WTC11 (cell line): Measurements from ENCODE around the gene CIZ1. TPM values are rescaled to one million over a fixed set of nuclear protein-coding genes. Genes with fewer than 3 reads are reported as not detected.
"Not testable (repeated sequence)": the region's sequence is repeated elsewhere in the genome, so short reads cannot be mapped to it uniquely, and the experiment has no call there.

Experiments used
- ATAC-seq: fragments of 200-7000 bp; cut with Tn5 transposase; 2 replicates; pipeline ENCODE4 v1.10.0; 2021; ENCODE audit warnings: mild to moderate bottlenecking, moderate library complexity
- CTCF ChIA-PET: fragments of 300-600 bp; sonication (Branson Sonifier 250); formaldehyde crosslinking; loops from one replicate; lab custom pipeline; 2021; ENCODE audit warnings: antibody characterized with exemption; lab: Charles Lee
- POLR2A ChIA-PET: fragments of 350-600 bp; sonication (Branson Sonifier 250); formaldehyde crosslinking; loops from one replicate; lab custom pipeline; 2021; ENCODE audit warnings: antibody characterized with exemption; lab: Charles Lee
- DNase-seq: peaks from one replicate; pipeline ENCODE4 v3.0.0; 2021; ENCODE audit warnings: low spot score
- H3K27ac Mint-ChIP-seq: 2 replicates; pipeline ENCODE4 v1.8.0; 2021; ENCODE audit warnings: mixed read lengths
- H3K27me3 Mint-ChIP-seq: 2 replicates; pipeline ENCODE4 v1.8.0; 2021; ENCODE audit warnings: low read depth, mild to moderate bottlenecking, moderate library complexity, mixed read lengths
- H3K36me3 Mint-ChIP-seq: 2 replicates; pipeline ENCODE4 v1.8.0; 2021; ENCODE audit warnings: mixed read lengths
- H3K4me1 Mint-ChIP-seq: 2 replicates; pipeline ENCODE4 v1.8.0; 2022; ENCODE audit warnings: mixed read lengths
- H3K4me3 Mint-ChIP-seq: 2 replicates; pipeline ENCODE4 v1.8.0; 2021; ENCODE audit warnings: mild to moderate bottlenecking, moderate library complexity, mixed read lengths
- H3K9me3 Mint-ChIP-seq: 2 replicates; pipeline ENCODE4 v1.8.0; 2021; ENCODE audit warnings: mixed read lengths
- ATF1 ChIP-seq: sonication (generic); formaldehyde crosslinking; IDR thresholded peaks from 2 replicates; pipeline ENCODE4 v1.8.1; 2023; ENCODE audit warnings: mild to moderate bottlenecking, moderate library complexity, missing genetic modification reagents
- CBFB ChIP-seq: sonication (generic); formaldehyde crosslinking; IDR thresholded peaks from 2 replicates; pipeline ENCODE4 v1.8.1; 2022; ENCODE audit warnings: mild to moderate bottlenecking, low read depth, missing genetic modification reagents
- NFATC4 ChIP-seq: fragments of 250-450 bp; sonication (Bioruptor Pico); IDR thresholded peaks from 2 replicates; pipeline ENCODE4 v1.9.0; 2021; ENCODE audit warnings: mild to moderate bottlenecking
- PRRX2 ChIP-seq: fragments of 250-450 bp; sonication (Bioruptor Pico); IDR thresholded peaks from 2 replicates; pipeline ENCODE4 v1.8.0; 2021; ENCODE audit warnings: mild to moderate bottlenecking
- ZNF232 ChIP-seq: sonication (generic); formaldehyde crosslinking; IDR thresholded peaks from 2 replicates; pipeline ENCODE4 v1.8.0; 2022; ENCODE audit warnings: mild to moderate bottlenecking, missing genetic modification reagents
- ZNF416 ChIP-seq: fragments of 250-450 bp; sonication (Bioruptor Pico); IDR thresholded peaks from 2 replicates; pipeline ENCODE4 v1.9.0; 2021; ENCODE audit warnings: mild to moderate bottlenecking, inconsistent platforms
- total RNA-seq: library from RNA; stranded (reverse); gene quantifications from 3 replicates; pipeline ENCODE4 v1.2.3, GENCODE V29; 2021
- TF ChIP-seq, protein P1 (sequence below): sonication (generic); formaldehyde crosslinking; IDR thresholded peaks from 2 replicates; pipeline ENCODE4 v1.8.1; 2023; ENCODE audit warnings: mild to moderate bottlenecking, missing genetic modification reagents
- TF ChIP-seq, protein P2 (sequence below): fragments of 250-450 bp; sonication (Bioruptor Pico); IDR thresholded peaks from 2 replicates; pipeline ENCODE4 v1.9.0; 2021; ENCODE audit warnings: mild to moderate bottlenecking
- TF ChIP-seq, protein P3 (sequence below): fragments of 200-600 bp; IDR thresholded peaks from 2 replicates; pipeline ENCODE4 v1.8.0; 2022; ENCODE audit warnings: antibody characterized with exemption
- TF ChIP-seq, protein P4 (sequence below): sonication (generic); formaldehyde crosslinking; IDR thresholded peaks from 2 replicates; pipeline ENCODE4 v1.8.1; 2023; ENCODE audit warnings: mild to moderate bottlenecking, missing genetic modification reagents, borderline replicate concordance
- TF ChIP-seq, protein P5 (sequence below): fragments of 250-450 bp; sonication (Bioruptor Pico); IDR thresholded peaks from 2 replicates; pipeline ENCODE4 v2.1.2; 2022; ENCODE audit warnings: mild to moderate bottlenecking, moderate library complexity
- TF ChIP-seq, protein P6 (sequence below): sonication (generic); formaldehyde crosslinking; IDR thresholded peaks from 2 replicates; pipeline ENCODE4 v1.8.1; 2023; ENCODE audit warnings: mild to moderate bottlenecking, missing genetic modification reagents, moderate library complexity
- TF ChIP-seq, protein P7 (sequence below): sonication (generic); formaldehyde crosslinking; IDR thresholded peaks from 2 replicates; pipeline ENCODE4 v1.8.0; 2023; ENCODE audit warnings: missing genetic modification reagents

Gene CIZ1
- total RNA-seq, 1 experiment from 2014 or later, result 90.2 TPM

DNA sequence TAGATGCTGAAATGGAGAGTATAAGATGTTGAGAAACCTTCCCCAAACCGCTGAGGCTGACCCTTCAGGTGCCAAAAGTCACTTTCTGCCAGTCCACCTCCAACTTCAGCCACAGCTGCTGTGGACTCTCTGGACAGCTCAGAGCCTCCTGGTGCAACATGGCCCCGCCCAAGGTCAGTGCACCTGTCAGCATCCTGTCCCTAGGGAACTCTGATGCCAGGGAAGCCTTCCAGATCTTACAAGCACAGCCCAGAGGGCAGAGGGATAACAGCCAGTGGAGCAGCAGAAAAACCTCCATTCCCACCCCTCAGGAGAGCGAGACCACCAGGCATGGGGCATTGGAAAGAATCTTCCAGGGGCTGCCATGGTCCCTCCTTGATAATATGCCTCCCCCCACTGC is 53.4 kb downstream of the CIZ1 start (continued):
- TF ChIP-seq, protein P1, sequence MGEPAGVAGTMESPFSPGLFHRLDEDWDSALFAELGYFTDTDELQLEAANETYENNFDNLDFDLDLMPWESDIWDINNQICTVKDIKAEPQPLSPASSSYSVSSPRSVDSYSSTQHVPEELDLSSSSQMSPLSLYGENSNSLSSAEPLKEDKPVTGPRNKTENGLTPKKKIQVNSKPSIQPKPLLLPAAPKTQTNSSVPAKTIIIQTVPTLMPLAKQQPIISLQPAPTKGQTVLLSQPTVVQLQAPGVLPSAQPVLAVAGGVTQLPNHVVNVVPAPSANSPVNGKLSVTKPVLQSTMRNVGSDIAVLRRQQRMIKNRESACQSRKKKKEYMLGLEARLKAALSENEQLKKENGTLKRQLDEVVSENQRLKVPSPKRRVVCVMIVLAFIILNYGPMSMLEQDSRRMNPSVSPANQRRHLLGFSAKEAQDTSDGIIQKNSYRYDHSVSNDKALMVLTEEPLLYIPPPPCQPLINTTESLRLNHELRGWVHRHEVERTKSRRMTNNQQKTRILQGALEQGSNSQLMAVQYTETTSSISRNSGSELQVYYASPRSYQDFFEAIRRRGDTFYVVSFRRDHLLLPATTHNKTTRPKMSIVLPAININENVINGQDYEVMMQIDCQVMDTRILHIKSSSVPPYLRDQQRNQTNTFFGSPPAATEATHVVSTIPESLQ (CRISPR knock-in tag), result no peak
- TF ChIP-seq, protein P2, sequence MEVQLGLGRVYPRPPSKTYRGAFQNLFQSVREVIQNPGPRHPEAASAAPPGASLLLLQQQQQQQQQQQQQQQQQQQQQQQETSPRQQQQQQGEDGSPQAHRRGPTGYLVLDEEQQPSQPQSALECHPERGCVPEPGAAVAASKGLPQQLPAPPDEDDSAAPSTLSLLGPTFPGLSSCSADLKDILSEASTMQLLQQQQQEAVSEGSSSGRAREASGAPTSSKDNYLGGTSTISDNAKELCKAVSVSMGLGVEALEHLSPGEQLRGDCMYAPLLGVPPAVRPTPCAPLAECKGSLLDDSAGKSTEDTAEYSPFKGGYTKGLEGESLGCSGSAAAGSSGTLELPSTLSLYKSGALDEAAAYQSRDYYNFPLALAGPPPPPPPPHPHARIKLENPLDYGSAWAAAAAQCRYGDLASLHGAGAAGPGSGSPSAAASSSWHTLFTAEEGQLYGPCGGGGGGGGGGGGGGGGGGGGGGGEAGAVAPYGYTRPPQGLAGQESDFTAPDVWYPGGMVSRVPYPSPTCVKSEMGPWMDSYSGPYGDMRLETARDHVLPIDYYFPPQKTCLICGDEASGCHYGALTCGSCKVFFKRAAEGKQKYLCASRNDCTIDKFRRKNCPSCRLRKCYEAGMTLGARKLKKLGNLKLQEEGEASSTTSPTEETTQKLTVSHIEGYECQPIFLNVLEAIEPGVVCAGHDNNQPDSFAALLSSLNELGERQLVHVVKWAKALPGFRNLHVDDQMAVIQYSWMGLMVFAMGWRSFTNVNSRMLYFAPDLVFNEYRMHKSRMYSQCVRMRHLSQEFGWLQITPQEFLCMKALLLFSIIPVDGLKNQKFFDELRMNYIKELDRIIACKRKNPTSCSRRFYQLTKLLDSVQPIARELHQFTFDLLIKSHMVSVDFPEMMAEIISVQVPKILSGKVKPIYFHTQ (CRISPR knock-in tag), result no peak
- no peak for TF ChIP-seq ZNF416
- TF ChIP-seq, protein P3, sequence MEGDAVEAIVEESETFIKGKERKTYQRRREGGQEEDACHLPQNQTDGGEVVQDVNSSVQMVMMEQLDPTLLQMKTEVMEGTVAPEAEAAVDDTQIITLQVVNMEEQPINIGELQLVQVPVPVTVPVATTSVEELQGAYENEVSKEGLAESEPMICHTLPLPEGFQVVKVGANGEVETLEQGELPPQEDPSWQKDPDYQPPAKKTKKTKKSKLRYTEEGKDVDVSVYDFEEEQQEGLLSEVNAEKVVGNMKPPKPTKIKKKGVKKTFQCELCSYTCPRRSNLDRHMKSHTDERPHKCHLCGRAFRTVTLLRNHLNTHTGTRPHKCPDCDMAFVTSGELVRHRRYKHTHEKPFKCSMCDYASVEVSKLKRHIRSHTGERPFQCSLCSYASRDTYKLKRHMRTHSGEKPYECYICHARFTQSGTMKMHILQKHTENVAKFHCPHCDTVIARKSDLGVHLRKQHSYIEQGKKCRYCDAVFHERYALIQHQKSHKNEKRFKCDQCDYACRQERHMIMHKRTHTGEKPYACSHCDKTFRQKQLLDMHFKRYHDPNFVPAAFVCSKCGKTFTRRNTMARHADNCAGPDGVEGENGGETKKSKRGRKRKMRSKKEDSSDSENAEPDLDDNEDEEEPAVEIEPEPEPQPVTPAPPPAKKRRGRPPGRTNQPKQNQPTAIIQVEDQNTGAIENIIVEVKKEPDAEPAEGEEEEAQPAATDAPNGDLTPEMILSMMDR, result no peak
- TF ChIP-seq ZNF232 (CRISPR knock-in tag), result no peak
- TF ChIP-seq, protein P4, sequence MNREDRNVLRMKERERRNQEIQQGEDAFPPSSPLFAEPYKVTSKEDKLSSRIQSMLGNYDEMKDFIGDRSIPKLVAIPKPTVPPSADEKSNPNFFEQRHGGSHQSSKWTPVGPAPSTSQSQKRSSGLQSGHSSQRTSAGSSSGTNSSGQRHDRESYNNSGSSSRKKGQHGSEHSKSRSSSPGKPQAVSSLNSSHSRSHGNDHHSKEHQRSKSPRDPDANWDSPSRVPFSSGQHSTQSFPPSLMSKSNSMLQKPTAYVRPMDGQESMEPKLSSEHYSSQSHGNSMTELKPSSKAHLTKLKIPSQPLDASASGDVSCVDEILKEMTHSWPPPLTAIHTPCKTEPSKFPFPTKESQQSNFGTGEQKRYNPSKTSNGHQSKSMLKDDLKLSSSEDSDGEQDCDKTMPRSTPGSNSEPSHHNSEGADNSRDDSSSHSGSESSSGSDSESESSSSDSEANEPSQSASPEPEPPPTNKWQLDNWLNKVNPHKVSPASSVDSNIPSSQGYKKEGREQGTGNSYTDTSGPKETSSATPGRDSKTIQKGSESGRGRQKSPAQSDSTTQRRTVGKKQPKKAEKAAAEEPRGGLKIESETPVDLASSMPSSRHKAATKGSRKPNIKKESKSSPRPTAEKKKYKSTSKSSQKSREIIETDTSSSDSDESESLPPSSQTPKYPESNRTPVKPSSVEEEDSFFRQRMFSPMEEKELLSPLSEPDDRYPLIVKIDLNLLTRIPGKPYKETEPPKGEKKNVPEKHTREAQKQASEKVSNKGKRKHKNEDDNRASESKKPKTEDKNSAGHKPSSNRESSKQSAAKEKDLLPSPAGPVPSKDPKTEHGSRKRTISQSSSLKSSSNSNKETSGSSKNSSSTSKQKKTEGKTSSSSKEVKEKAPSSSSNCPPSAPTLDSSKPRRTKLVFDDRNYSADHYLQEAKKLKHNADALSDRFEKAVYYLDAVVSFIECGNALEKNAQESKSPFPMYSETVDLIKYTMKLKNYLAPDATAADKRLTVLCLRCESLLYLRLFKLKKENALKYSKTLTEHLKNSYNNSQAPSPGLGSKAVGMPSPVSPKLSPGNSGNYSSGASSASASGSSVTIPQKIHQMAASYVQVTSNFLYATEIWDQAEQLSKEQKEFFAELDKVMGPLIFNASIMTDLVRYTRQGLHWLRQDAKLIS, result no peak

DNA sequence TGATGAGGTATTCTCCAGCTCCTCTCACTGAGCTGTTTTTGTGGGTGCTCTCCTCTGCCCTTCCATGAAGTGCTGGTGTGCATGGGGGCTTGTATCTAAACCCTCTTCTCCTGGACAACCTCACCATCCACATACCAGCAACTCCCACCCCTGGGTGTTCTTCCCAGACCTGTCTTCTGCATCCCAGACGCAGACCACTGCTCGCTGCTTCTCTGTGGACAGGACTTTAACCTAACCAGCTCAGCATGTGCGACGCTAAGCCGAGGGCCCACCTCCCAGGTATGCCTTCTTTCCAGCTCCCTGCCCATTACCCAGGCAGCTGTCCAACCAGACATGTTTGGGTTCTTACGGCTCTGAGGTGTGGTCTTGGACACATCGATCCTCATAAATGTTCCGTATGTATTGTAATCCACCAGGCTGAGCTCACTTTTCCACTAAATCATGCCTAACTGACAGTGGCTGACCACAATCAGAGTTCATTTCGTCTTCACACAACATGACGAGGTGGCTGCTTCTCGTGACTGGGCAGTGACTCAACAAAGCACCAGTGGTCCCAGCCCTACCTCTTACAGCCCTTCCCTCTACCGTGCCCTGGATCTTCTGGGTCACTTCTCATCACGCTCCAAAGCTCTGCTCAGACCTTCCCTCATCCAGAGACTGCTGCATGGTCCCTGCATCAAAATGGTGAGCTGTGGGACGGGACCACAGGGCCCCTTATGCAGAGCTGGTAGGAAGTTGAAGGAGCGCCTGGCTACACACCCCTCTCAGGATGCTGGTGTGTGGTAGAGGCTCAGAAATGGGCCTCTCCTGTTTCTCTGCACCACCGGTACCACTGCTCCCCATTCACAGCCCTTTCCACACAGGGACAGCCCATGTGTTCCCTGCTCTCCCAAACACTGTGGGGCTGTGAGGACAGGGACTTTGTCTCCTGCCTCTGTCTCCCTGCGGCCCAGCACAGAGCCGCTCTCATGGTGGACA is 54.3 kb downstream of the CIZ1 start:
- Mint-ChIP-seq H3K4me3 (no peak overlapping the region), H3K36me3 (no peaks in the 10 kb centered on the region), H3K4me1 (peaks cover 6% of the 10 kb centered on the region; the same call in 1 of the 2 replicates), H3K27ac (no peak overlapping the region), H3K27me3 (peaks cover 30% of the 10 kb centered on the region), H3K9me3 (peaks cover 9% of the 10 kb centered on the region; the same call in 1 of the 2 replicates)
- no peak for TF ChIP-seq PRRX2 (CRISPR knock-in tag)
- TF ChIP-seq CBFB (CRISPR knock-in tag), result no peak
- TF ChIP-seq ATF1, result no peak
- TF ChIP-seq, protein P5, sequence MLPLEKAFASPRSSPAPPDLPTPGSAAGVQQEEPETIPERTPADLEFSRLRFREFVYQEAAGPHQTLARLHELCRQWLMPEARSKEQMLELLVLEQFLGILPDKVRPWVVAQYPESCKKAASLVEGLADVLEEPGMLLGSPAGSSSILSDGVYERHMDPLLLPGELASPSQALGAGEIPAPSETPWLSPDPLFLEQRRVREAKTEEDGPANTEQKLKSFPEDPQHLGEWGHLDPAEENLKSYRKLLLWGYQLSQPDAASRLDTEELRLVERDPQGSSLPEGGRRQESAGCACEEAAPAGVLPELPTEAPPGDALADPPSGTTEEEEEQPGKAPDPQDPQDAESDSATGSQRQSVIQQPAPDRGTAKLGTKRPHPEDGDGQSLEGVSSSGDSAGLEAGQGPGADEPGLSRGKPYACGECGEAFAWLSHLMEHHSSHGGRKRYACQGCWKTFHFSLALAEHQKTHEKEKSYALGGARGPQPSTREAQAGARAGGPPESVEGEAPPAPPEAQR (CRISPR knock-in tag), result no peak
- TF ChIP-seq, protein P6, sequence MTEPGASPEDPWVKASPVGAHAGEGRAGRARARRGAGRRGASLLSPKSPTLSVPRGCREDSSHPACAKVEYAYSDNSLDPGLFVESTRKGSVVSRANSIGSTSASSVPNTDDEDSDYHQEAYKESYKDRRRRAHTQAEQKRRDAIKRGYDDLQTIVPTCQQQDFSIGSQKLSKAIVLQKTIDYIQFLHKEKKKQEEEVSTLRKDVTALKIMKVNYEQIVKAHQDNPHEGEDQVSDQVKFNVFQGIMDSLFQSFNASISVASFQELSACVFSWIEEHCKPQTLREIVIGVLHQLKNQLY, result no peak
- no peak for TF ChIP-seq NFATC4 (CRISPR knock-in tag)
- TF ChIP-seq, protein P7, sequence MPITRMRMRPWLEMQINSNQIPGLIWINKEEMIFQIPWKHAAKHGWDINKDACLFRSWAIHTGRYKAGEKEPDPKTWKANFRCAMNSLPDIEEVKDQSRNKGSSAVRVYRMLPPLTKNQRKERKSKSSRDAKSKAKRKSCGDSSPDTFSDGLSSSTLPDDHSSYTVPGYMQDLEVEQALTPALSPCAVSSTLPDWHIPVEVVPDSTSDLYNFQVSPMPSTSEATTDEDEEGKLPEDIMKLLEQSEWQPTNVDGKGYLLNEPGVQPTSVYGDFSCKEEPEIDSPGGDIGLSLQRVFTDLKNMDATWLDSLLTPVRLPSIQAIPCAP (CRISPR knock-in tag), result no peak
- DNase-seq (no peak), ATAC-seq (no peak; the same call in 1 of the 2 replicates)
- ChIA-PET POLR2A (no interaction called here), CTCF (interaction anchor here (0.7 to 2.1 kb wide), 10 partner anchors 9 to 23 kb away, joined by 3 to 11 read pairs (median 4); partner anchors contain the start of genes BBLN and LCN2)

DNA sequence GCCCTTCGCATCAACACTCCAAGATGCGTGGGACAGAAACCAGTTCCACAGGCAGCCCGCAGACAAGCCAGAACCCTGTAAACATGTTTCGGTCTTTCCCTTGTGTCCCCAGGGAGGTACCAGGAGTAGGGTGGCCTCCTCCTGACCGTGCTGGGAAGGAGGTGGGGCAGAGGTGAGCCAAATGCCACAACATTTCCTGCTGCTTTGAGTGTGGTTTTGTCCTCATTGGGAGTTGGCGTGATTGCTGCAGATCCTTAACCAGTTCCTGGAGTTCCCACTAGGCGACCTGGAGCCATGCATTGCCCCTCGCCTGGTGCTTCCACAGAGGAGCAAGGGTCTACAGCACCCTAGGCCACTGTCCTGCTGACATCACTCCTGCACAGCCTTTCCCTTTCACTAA is 55.8 kb downstream of the CIZ1 start:
- H3K4me3 Mint-ChIP-seq, POLR2A ChIA-PET, DNase-seq, H3K36me3 Mint-ChIP-seq, H3K9me3 Mint-ChIP-seq, H3K27ac Mint-ChIP-seq, H3K4me1 Mint-ChIP-seq: not testable (repeated sequence)
- H3K27me3 Mint-ChIP-seq, result peaks cover 30% of the 10 kb centered on the region
- peak; percentile 51; the same call in 1 of the 2 replicates for ATAC-seq
- CTCF ChIA-PET, result interaction anchor here (1.1 to 2.1 kb wide), 4 partner anchors 10 to 18 kb away, joined by 3 to 11 read pairs (median 5); no protein-coding TSS in a partner anchor
